ENCODE data around the gene SLC12A1. TPM values are rescaled to one million over a fixed set of nuclear protein-coding genes. Genes with fewer than 3 reads are reported as not detected.

Gene SLC12A1
- total and polyA plus RNA-seq, 2 experiments from 2014 or later = 0.57 to 0.59 TPM

DNA sequence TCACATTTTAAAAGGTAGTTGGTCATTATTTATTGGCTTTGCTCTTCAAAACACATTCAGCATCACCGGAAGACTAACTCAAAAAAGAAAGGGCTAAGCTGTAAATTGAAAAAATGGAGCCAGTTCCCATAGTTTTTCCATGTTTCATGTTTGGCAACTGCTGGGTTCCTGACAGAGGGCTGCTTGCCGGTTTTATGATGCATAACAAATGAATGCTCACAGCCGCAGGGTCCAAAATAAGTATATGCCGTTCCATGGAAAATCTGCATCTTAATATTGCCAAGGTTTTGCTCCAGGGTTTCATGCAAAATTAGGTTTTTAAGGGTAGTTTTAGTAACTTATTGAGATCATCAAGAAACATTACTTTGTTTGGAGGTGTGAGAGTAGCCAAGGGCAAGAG is 15.8 kb downstream of the SLC12A1 start:
- Mint-ChIP-seq H3K4me3 (no peak overlapping the region), H3K4me1 (no peaks in the 10 kb centered on the region), H3K9me3 (no peaks in the 10 kb centered on the region), H3K27me3 (ENCODE audit: insufficient read depth, low read depth, poor library complexity) (peaks cover 3% of the 10 kb centered on the region), H3K27ac (no peak overlapping the region), H3K36me3 (ENCODE audit: low read depth) (no peaks in the 10 kb centered on the region; the same call in 2 of the 3 replicates)
- Histone ChIP-seq H3K27me3 (ENCODE audit: insufficient read depth) (no peaks in the 10 kb centered on the region), H3K79me2 (replicated peaks; ENCODE audit: insufficient read depth) (no peaks in the 10 kb centered on the region), H3K36me3 (ENCODE audit: insufficient read depth) (no peaks in the 10 kb centered on the region), H3K4me2 (no peak overlapping the region), H3F3A (replicated peaks; ENCODE audit: low read depth) (no peaks in the 10 kb centered on the region), H3K4me3 (no peak overlapping the region), H3K4me1 (ENCODE audit: insufficient read depth) (no peaks in the 10 kb centered on the region), H3K9me2 (ENCODE audit: insufficient read depth) (no peaks in the 10 kb centered on the region; the same call in 1 of the 2 replicates), H2AFZ (no peak overlapping the region), H4K20me1 (replicated peaks; ENCODE audit: insufficient read depth) (no peaks in the 10 kb centered on the region), H3K27ac (ENCODE audit: low read depth) (no peak overlapping the region)
- TF ChIP-seq, protein P1, sequence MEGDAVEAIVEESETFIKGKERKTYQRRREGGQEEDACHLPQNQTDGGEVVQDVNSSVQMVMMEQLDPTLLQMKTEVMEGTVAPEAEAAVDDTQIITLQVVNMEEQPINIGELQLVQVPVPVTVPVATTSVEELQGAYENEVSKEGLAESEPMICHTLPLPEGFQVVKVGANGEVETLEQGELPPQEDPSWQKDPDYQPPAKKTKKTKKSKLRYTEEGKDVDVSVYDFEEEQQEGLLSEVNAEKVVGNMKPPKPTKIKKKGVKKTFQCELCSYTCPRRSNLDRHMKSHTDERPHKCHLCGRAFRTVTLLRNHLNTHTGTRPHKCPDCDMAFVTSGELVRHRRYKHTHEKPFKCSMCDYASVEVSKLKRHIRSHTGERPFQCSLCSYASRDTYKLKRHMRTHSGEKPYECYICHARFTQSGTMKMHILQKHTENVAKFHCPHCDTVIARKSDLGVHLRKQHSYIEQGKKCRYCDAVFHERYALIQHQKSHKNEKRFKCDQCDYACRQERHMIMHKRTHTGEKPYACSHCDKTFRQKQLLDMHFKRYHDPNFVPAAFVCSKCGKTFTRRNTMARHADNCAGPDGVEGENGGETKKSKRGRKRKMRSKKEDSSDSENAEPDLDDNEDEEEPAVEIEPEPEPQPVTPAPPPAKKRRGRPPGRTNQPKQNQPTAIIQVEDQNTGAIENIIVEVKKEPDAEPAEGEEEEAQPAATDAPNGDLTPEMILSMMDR (conservative IDR thresholded peaks at IDR 0.05; ENCODE audit: low read depth in 2 of 2) = no peak
- DNase-seq (ENCODE audit: low spot score) (no peak), ATAC-seq (no peak)

GRCh38 chr15:48222627-48223026 is 16.5 kb downstream of the SLC12A1 start:
- DNase-seq (ENCODE audit: low spot score) (no peak), ATAC-seq (no peak)
- Histone ChIP-seq H3K27me3 (ENCODE audit: insufficient read depth) (no peaks in the 10 kb centered on the region), H3K36me3 (ENCODE audit: insufficient read depth) (no peaks in the 10 kb centered on the region), H4K20me1 (replicated peaks; ENCODE audit: insufficient read depth) (no peaks in the 10 kb centered on the region), H2AFZ (no peak overlapping the region), H3K4me2 (no peak overlapping the region), H3K4me3 (no peak overlapping the region), H3K4me1 (ENCODE audit: insufficient read depth) (no peaks in the 10 kb centered on the region), H3K9me2 (ENCODE audit: insufficient read depth) (no peaks in the 10 kb centered on the region; the same call in 1 of the 2 replicates), H3K79me2 (replicated peaks; ENCODE audit: insufficient read depth) (no peaks in the 10 kb centered on the region), H3F3A (replicated peaks; ENCODE audit: low read depth) (no peaks in the 10 kb centered on the region), H3K27ac (ENCODE audit: low read depth) (no peak overlapping the region)
- H3K36me3 Mint-ChIP-seq (ENCODE audit: low read depth) = no peaks in the 10 kb centered on the region; the same call in 2 of the 3 replicates
- no peak overlapping the region for H3K27ac Mint-ChIP-seq
- peaks cover 3% of the 10 kb centered on the region for H3K27me3 Mint-ChIP-seq (ENCODE audit: insufficient read depth, low read depth, poor library complexity)
- H3K4me3 Mint-ChIP-seq = no peak overlapping the region
- H3K9me3 Mint-ChIP-seq = no peaks in the 10 kb centered on the region
- no peaks in the 10 kb centered on the region for H3K4me1 Mint-ChIP-seq
- TF ChIP-seq EZH2 (IDR thresholded peaks at IDR 0.05; ENCODE audit: low read depth, unreplicated experiment) (no peak), NANOG (IDR thresholded peaks at IDR 0.05; ENCODE audit: borderline replicate concordance) (no peak)
- TF ChIP-seq, protein P2, sequence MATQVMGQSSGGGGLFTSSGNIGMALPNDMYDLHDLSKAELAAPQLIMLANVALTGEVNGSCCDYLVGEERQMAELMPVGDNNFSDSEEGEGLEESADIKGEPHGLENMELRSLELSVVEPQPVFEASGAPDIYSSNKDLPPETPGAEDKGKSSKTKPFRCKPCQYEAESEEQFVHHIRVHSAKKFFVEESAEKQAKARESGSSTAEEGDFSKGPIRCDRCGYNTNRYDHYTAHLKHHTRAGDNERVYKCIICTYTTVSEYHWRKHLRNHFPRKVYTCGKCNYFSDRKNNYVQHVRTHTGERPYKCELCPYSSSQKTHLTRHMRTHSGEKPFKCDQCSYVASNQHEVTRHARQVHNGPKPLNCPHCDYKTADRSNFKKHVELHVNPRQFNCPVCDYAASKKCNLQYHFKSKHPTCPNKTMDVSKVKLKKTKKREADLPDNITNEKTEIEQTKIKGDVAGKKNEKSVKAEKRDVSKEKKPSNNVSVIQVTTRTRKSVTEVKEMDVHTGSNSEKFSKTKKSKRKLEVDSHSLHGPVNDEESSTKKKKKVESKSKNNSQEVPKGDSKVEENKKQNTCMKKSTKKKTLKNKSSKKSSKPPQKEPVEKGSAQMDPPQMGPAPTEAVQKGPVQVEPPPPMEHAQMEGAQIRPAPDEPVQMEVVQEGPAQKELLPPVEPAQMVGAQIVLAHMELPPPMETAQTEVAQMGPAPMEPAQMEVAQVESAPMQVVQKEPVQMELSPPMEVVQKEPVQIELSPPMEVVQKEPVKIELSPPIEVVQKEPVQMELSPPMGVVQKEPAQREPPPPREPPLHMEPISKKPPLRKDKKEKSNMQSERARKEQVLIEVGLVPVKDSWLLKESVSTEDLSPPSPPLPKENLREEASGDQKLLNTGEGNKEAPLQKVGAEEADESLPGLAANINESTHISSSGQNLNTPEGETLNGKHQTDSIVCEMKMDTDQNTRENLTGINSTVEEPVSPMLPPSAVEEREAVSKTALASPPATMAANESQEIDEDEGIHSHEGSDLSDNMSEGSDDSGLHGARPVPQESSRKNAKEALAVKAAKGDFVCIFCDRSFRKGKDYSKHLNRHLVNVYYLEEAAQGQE (IDR thresholded peaks at IDR 0.05; ENCODE audit: unreplicated experiment) = no peak
- TF ChIP-seq, protein P3, sequence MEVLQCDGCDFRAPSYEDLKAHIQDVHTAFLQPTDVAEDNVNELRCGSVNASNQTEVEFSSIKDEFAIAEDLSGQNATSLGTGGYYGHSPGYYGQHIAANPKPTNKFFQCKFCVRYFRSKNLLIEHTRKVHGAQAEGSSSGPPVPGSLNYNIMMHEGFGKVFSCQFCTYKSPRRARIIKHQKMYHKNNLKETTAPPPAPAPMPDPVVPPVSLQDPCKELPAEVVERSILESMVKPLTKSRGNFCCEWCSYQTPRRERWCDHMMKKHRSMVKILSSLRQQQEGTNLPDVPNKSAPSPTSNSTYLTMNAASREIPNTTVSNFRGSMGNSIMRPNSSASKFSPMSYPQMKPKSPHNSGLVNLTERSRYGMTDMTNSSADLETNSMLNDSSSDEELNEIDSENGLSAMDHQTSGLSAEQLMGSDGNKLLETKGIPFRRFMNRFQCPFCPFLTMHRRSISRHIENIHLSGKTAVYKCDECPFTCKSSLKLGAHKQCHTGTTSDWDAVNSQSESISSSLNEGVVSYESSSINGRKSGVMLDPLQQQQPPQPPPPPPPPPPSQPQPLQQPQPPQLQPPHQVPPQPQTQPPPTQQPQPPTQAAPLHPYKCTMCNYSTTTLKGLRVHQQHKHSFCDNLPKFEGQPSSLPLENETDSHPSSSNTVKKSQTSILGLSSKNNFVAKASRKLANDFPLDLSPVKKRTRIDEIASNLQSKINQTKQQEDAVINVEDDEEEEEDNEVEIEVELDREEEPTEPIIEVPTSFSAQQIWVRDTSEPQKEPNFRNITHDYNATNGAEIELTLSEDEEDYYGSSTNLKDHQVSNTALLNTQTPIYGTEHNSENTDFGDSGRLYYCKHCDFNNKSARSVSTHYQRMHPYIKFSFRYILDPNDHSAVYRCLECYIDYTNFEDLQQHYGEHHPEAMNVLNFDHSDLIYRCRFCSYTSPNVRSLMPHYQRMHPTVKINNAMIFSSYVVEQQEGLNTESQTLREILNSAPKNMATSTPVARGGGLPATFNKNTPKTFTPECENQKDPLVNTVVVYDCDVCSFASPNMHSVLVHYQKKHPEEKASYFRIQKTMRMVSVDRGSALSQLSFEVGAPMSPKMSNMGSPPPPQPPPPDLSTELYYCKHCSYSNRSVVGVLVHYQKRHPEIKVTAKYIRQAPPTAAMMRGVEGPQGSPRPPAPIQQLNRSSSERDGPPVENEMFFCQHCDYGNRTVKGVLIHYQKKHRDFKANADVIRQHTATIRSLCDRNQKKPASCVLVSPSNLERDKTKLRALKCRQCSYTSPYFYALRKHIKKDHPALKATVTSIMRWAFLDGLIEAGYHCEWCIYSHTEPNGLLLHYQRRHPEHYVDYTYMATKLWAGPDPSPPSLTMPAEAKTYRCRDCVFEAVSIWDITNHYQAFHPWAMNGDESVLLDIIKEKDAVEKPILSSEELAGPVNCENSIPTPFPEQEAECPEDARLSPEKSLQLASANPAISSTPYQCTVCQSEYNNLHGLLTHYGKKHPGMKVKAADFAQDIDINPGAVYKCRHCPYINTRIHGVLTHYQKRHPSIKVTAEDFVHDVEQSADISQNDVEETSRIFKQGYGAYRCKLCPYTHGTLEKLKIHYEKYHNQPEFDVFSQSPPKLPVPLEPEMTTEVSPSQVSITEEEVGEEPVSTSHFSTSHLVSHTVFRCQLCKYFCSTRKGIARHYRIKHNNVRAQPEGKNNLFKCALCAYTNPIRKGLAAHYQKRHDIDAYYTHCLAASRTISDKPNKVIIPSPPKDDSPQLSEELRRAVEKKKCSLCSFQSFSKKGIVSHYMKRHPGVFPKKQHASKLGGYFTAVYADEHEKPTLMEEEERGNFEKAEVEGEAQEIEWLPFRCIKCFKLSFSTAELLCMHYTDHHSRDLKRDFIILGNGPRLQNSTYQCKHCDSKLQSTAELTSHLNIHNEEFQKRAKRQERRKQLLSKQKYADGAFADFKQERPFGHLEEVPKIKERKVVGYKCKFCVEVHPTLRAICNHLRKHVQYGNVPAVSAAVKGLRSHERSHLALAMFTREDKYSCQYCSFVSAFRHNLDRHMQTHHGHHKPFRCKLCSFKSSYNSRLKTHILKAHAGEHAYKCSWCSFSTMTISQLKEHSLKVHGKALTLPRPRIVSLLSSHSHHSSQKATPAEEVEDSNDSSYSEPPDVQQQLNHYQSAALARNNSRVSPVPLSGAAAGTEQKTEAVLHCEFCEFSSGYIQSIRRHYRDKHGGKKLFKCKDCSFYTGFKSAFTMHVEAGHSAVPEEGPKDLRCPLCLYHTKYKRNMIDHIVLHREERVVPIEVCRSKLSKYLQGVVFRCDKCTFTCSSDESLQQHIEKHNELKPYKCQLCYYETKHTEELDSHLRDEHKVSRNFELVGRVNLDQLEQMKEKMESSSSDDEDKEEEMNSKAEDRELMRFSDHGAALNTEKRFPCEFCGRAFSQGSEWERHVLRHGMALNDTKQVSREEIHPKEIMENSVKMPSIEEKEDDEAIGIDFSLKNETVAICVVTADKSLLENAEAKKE (CRISPR knock-in tag; IDR thresholded peaks at IDR 0.05) = no peak
- TF ChIP-seq, protein P4, sequence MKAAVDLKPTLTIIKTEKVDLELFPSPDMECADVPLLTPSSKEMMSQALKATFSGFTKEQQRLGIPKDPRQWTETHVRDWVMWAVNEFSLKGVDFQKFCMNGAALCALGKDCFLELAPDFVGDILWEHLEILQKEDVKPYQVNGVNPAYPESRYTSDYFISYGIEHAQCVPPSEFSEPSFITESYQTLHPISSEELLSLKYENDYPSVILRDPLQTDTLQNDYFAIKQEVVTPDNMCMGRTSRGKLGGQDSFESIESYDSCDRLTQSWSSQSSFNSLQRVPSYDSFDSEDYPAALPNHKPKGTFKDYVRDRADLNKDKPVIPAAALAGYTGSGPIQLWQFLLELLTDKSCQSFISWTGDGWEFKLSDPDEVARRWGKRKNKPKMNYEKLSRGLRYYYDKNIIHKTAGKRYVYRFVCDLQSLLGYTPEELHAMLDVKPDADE (IDR thresholded peaks at IDR 0.05) = no peak
- TF ChIP-seq, protein P1 (conservative IDR thresholded peaks at IDR 0.05; ENCODE audit: low read depth in 2 of 2) = no peak

Measured in GM23338 (cell line).